SK-N-SH (cell line): ENCODE results near the gene ZFYVE26. TPM values are rescaled to one million over a fixed set of nuclear protein-coding genes. Genes with fewer than 3 reads are reported as not detected.

Experiments
- CTCF ChIA-PET: fragments of 300-600, 350-600 bp; formaldehyde crosslinking; extraction: SDS; loops from one replicate; lab custom pipeline; 2021; lab: Yijun Ruan, JAX
- POLR2A ChIA-PET: fragments of 350-600 bp; sonication (Branson Sonifier 250); formaldehyde crosslinking; extraction: SDS; loops from one replicate; lab custom pipeline; 2020; ENCODE audit warnings: antibody characterized with exemption, inconsistent platforms; lab: Yijun Ruan, JAX
- DNase-seq: peaks from one replicate; pipeline ENCODE4 v3.0.0; 2012
- H2AFZ ChIP-seq: fragments of 200-600 bp; sonication (generic); 2 replicates; pipeline ENCODE4 v1.8.1; 2016; ENCODE audit warnings: antibody characterized with exemption, mild to moderate bottlenecking, low read depth
- H3F3A ChIP-seq: fragments of 200-600 bp; sonication (generic); replicated peaks from 2 replicates; pipeline ENCODE3; 2016; ENCODE audit warnings: antibody characterized with exemption, mild to moderate bottlenecking; ENCODE audit not compliant: insufficient read depth
- H3K27ac ChIP-seq, 2 experiments: fragments of 200-500 bp in 1 of 2; fragments of 200-600 bp in 1 of 2; sonication (Bioruptor generic) in 1 of 2; sonication (generic), shearing (Covaris generic) in 1 of 2; 2 replicates each; pipeline versions ENCODE4 v1.5.1 to v1.6.1; 2014 to 2016; ENCODE audit warnings: low read depth in 2 of 2, inconsistent platforms in 1 of 2, low read length in 1 of 2, mild to moderate bottlenecking in 1 of 2, mixed read lengths in 1 of 2
- H3K27me3 ChIP-seq: fragments of 200-600 bp; sonication (generic), shearing (Covaris generic); 2 replicates; pipeline ENCODE4 v1.6.1; 2016; ENCODE audit warnings: mixed run types; ENCODE audit not compliant: insufficient read depth
- H3K36me3 ChIP-seq, 2 experiments: fragments of 200-500 bp in 1 of 2; fragments of 200-600 bp in 1 of 2; sonication (Bioruptor generic) in 1 of 2; sonication (generic) in 1 of 2; replicated peaks in 1 of 2; 2 replicates each; pipeline versions ENCODE3 to v1.5.1; 2014 to 2016; ENCODE audit warnings: low read length in 1 of 2, mild to moderate bottlenecking in 1 of 2; ENCODE audit not compliant: insufficient read depth in 2 of 2, control insufficient read depth in 1 of 2
- H3K4me1 ChIP-seq, 2 experiments: fragments of 200-500 bp in 1 of 2; fragments of 200-600 bp in 1 of 2; sonication (Bioruptor generic) in 1 of 2; sonication (generic), shearing (Covaris generic) in 1 of 2; 2 replicates each; pipeline versions ENCODE4 v1.5.1 to v1.6.1; 2014 to 2016; ENCODE audit warnings: low read depth in 1 of 2, low read length in 1 of 2, mixed run types in 1 of 2; ENCODE audit not compliant: insufficient read depth in 2 of 2, control insufficient read depth in 1 of 2
- H3K4me2 ChIP-seq: fragments of 200-600 bp; sonication (generic), shearing (Covaris generic); 2 replicates; pipeline ENCODE4 v1.6.1; 2017; ENCODE audit warnings: mixed run types
- H3K4me3 ChIP-seq, 2 experiments: fragments of 200-500 bp in 1 of 2; fragments of 200-600 bp in 1 of 2; sonication (Bioruptor generic) in 1 of 2; sonication (generic), shearing (Covaris generic) in 1 of 2; 2 replicates each; pipeline versions ENCODE4 v1.5.1 to v1.8.1; 2014 to 2016; ENCODE audit warnings: low read depth in 2 of 2, inconsistent platforms in 1 of 2, low read length in 1 of 2, mild to moderate bottlenecking in 1 of 2, mixed read lengths in 1 of 2, moderate library complexity in 1 of 2
- H3K79me2 ChIP-seq: fragments of 200-600 bp; sonication (generic); 2 replicates; pipeline ENCODE4 v1.8.1; 2017; ENCODE audit warnings: mild to moderate bottlenecking; ENCODE audit not compliant: insufficient read depth
- H3K9ac ChIP-seq: fragments of 200-600 bp; sonication (generic); 2 replicates; pipeline ENCODE4 v1.6.1; 2017; ENCODE audit warnings: mixed run types
- H3K9me2 ChIP-seq: fragments of 200-600 bp; sonication (generic); 2 replicates; pipeline ENCODE4 v1.6.1; 2017; ENCODE audit warnings: mixed run types
- H3K9me3 ChIP-seq: fragments of 200-600 bp; sonication (generic); 2 replicates; pipeline ENCODE4 v1.6.1; 2017; ENCODE audit warnings: mixed run types, mild to moderate bottlenecking, moderate library complexity
- H4K20me1 ChIP-seq: fragments of 200-600 bp; sonication (generic); 2 replicates; pipeline ENCODE4 v1.6.1; 2017; ENCODE audit warnings: mild to moderate bottlenecking, mixed run types; ENCODE audit not compliant: insufficient read depth
- FOXJ3 ChIP-seq: sonication (generic); formaldehyde crosslinking; IDR thresholded peaks from 2 replicates; pipeline ENCODE4 v1.5.1; 2020; ENCODE audit warnings: mild to moderate bottlenecking, missing genetic modification reagents
- GABPA ChIP-seq: IDR thresholded peaks from 2 replicates; pipeline ENCODE4 v1.4.0; 2012; ENCODE audit warnings: low read depth, mild to moderate bottlenecking
- GATA2 ChIP-seq: sonication (generic); formaldehyde crosslinking; IDR thresholded peaks from 2 replicates; pipeline ENCODE4 v1.5.0; 2020; ENCODE audit warnings: mild to moderate bottlenecking, missing genetic modification reagents
- JUND ChIP-seq: IDR thresholded peaks from 2 replicates; pipeline ENCODE4 v1.4.0; 2012
- MEF2A ChIP-seq: IDR thresholded peaks from 2 replicates; pipeline ENCODE4 v1.4.0; 2012; ENCODE audit warnings: low read depth, borderline replicate concordance
- MXI1 ChIP-seq: IDR thresholded peaks from 2 replicates; pipeline ENCODE4 v1.6.1; 2012; ENCODE audit warnings: mild to moderate bottlenecking, low read depth, low read length, improper control_type of control experiment
- NFIC ChIP-seq: IDR thresholded peaks from 2 replicates; pipeline ENCODE4 v1.4.0; 2012; ENCODE audit warnings: borderline replicate concordance
- NRF1 ChIP-seq: IDR thresholded peaks from 2 replicates; pipeline ENCODE4 v1.6.1; 2012; ENCODE audit warnings: low read depth, mild to moderate bottlenecking, low read length
- RAD21 ChIP-seq: IDR thresholded peaks from 2 replicates; pipeline ENCODE4 v1.6.1; 2012; ENCODE audit warnings: mild to moderate bottlenecking, low read length
- RCOR1 ChIP-seq: fragments of 150-350 bp; IDR thresholded peaks from 2 replicates; pipeline ENCODE4 v1.6.1; 2017; ENCODE audit warnings: antibody characterized with exemption, low read length
- SIN3A ChIP-seq: IDR thresholded peaks from 2 replicates; pipeline ENCODE4 v1.6.1; 2012; ENCODE audit warnings: low read depth, mild to moderate bottlenecking, low read length, moderate library complexity, borderline replicate concordance
- SMC3 ChIP-seq: IDR thresholded peaks from 2 replicates; pipeline ENCODE4 v1.6.1; 2012; ENCODE audit warnings: low read depth, low read length, improper control_type of control experiment
- TAF1 ChIP-seq: IDR thresholded peaks from 2 replicates; pipeline ENCODE4 v1.6.1; 2012; ENCODE audit warnings: low read depth, mild to moderate bottlenecking, low read length, moderate library complexity, borderline replicate concordance
- WGBS: methylation state at CpG from one replicate; pipeline ENCODE4 v1.1.6; 2017; ENCODE audit warnings: low lambda C conversion rate; 5-methylcytosine and 5-hydroxymethylcytosine counted together
- polyA plus RNA-seq, 3 experiments: library from polyadenylated mRNA; depleted of rRNA; stranded (reverse); fragments of >200 nt; gene quantifications; 2 replicates each; pipeline ENCODE4 v1.2.3, GENCODE V29; 2012
- TF ChIP-seq, protein P1 (sequence below): IDR thresholded peaks from 2 replicates; pipeline ENCODE4 v1.4.0; 2012; ENCODE audit warnings: low read depth, borderline replicate concordance
- TF ChIP-seq, protein P2 (sequence below): fragments of 200-600 bp; sonication (generic); IDR thresholded peaks from 2 replicates; pipeline ENCODE4 v1.6.1; 2017; ENCODE audit warnings: antibody characterized with exemption, mild to moderate bottlenecking, moderate library complexity
- TF ChIP-seq, protein P3 (sequence below): IDR thresholded peaks from 2 replicates; pipeline ENCODE4 v1.4.0; 2012; ENCODE audit warnings: low read depth, borderline replicate concordance

Gene ZFYVE26
- polyA plus RNA-seq, 1 of the 3 experiments (the other 2 are of a cell fraction), result 5.6 TPM

DNA sequence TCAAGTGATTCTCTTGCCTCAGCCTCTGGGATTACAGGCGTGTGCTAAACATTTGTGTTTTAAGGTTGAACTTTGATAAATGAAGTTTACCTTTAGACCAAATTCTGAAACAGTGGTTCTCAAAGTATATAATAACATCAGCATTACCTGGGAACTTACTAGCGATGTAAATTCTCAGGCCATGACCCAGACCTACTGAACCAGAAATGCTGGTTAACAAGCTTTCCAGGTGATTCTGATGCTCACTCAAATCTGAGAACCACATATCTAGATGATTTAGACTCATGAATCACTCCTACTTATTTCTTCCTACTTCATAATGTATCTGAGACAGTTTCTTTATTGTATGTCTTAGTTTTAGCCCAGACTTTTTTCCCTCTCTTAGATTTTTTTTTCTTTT is 46.8 kb upstream of the ZFYVE26 start (continued):
- TF ChIP-seq, protein P1, sequence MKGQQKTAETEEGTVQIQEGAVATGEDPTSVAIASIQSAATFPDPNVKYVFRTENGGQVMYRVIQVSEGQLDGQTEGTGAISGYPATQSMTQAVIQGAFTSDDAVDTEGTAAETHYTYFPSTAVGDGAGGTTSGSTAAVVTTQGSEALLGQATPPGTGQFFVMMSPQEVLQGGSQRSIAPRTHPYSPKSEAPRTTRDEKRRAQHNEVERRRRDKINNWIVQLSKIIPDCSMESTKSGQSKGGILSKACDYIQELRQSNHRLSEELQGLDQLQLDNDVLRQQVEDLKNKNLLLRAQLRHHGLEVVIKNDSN, result no peak
- TF ChIP-seq, protein P2, sequence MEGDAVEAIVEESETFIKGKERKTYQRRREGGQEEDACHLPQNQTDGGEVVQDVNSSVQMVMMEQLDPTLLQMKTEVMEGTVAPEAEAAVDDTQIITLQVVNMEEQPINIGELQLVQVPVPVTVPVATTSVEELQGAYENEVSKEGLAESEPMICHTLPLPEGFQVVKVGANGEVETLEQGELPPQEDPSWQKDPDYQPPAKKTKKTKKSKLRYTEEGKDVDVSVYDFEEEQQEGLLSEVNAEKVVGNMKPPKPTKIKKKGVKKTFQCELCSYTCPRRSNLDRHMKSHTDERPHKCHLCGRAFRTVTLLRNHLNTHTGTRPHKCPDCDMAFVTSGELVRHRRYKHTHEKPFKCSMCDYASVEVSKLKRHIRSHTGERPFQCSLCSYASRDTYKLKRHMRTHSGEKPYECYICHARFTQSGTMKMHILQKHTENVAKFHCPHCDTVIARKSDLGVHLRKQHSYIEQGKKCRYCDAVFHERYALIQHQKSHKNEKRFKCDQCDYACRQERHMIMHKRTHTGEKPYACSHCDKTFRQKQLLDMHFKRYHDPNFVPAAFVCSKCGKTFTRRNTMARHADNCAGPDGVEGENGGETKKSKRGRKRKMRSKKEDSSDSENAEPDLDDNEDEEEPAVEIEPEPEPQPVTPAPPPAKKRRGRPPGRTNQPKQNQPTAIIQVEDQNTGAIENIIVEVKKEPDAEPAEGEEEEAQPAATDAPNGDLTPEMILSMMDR, result no peak

DNA sequence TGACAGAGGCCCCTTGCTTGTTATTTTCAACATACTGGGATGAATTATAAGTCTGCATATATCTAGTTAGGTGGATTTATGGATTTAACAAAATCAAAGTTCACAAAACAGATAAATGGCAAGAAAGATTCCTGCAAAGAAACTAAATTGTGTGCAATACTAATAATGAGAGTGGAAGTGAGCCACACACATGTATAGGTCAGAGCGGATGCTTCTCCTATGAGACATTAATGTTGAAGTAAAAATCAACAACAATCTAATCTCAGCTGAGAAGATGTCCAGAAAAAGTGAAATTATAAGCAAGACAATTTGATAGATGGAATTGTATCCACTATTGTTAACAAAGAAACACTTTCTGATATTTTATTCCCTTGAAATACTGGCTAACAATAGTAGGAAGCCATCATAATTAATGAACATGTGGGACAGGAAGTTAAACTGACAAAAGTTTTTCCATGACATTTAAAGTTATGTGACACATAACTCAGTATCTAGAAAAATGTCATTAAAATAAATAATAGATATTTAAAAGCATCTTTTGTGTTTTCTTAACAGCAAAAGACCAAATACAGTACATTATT is 42.9 kb upstream of the ZFYVE26 start:
- H3K79me2 ChIP-seq, result no peaks in the 10 kb centered on the region
- TF ChIP-seq TAF1, result no peak
- TF ChIP-seq FOXJ3, result no peak
- TF ChIP-seq MEF2A, result no peak
- TF ChIP-seq SMC3, result no peak
- TF ChIP-seq NFIC, result no peak
- no peak for TF ChIP-seq RAD21
- TF ChIP-seq NRF1, result no peak
- TF ChIP-seq GABPA, result no peak
- no peak for TF ChIP-seq MXI1
- TF ChIP-seq, protein P3, sequence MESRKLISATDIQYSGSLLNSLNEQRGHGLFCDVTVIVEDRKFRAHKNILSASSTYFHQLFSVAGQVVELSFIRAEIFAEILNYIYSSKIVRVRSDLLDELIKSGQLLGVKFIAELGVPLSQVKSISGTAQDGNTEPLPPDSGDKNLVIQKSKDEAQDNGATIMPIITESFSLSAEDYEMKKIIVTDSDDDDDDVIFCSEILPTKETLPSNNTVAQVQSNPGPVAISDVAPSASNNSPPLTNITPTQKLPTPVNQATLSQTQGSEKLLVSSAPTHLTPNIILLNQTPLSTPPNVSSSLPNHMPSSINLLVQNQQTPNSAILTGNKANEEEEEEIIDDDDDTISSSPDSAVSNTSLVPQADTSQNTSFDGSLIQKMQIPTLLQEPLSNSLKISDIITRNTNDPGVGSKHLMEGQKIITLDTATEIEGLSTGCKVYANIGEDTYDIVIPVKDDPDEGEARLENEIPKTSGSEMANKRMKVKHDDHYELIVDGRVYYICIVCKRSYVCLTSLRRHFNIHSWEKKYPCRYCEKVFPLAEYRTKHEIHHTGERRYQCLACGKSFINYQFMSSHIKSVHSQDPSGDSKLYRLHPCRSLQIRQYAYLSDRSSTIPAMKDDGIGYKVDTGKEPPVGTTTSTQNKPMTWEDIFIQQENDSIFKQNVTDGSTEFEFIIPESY, result no peak
- no peak for TF ChIP-seq JUND
- TF ChIP-seq RCOR1, result no peak
- TF ChIP-seq SIN3A, result no peak
- TF ChIP-seq GATA2 (CRISPR knock-in tag), result no peak
- TF ChIP-seq, protein P2, result no peak
- TF ChIP-seq, protein P1, result no peak
- no peaks in the 10 kb centered on the region for H3K9me3 ChIP-seq
- no peaks in the 10 kb centered on the region for H3K36me3 ChIP-seq
- H2AFZ ChIP-seq, result 0 out of 2 replicates have a peak overlapping the region, but pooled peaks have one; percentile 27
- DNase-seq, result no peak
- POLR2A ChIA-PET, result no interaction called here
- H3K4me3 ChIP-seq, result no peak overlapping the region
- H3F3A ChIP-seq, result no peaks in the 10 kb centered on the region
- H3K4me2 ChIP-seq, result no peak overlapping the region
- H3K27ac ChIP-seq, result no peak overlapping the region
- no peaks in the 10 kb centered on the region for H4K20me1 ChIP-seq
- CTCF ChIA-PET, result no interaction called here
- 96% methylated on average over 1 of the region's 1 CpG for WGBS
- no peaks in the 10 kb centered on the region for H3K9me2 ChIP-seq
- no peak overlapping the region for H3K9ac ChIP-seq
- H3K27me3 ChIP-seq, result no peaks in the 10 kb centered on the region
- H3K4me1 ChIP-seq, result peaks cover 0 to 5% of the 10 kb centered on the region in 2 experiments; a peak in 1 of 4 replicates
